NT2/D1 (cell line): ENCODE data around the gene GOT2.

Source experiments
- YY1 ChIP-seq: IDR thresholded peaks from 2 replicates; pipeline ENCODE4 v1.6.1; 2011; ENCODE audit not compliant: insufficient read length, insufficient read depth
- ZNF274 ChIP-seq: IDR thresholded peaks from 2 replicates; pipeline ENCODE4 v1.6.1; 2011; ENCODE audit warnings: mild to moderate bottlenecking, low read depth, low read length

DNA sequence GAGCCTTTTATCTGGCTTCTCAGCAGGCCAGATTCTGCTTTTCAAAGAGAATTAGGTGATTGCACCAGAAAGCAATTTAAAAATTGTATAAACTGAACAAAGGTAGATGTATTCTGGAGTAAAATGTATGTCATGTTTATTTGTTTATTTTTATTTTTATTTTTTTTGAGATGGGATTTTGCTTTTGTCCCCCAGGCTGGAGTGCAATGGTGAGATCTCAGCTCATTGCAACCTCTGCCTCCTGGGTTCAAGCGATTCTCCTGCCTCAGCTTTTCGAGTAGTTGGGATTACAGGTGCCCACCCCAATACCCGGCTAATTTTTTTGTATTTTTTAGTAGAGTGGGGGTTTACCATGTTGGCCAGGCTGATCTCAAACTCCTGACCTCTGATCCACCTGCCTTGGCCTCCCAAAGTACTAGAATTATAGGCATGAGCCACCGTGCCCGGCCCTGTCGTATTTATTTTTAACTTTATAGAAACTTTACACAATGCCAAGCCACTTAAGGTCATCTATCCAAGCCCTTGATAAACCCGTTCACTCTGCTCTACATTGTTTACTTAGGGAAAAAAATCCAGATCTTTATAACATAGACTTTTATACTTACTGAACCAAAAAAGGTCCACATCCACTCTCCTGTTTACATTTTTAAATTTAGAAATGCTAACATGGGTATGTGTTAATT lies 22.7 kb upstream of the GOT2 start:
- no peak for TF ChIP-seq YY1
- no peak for TF ChIP-seq ZNF274
